ENCODE data around the gene C20orf202. TPM values are rescaled to one million over a fixed set of nuclear protein-coding genes. Genes with fewer than 3 reads are reported as not detected.

Gene C20orf202
- total RNA-seq, 1 donor from 2014 or later: not detected

- Mint-ChIP-seq H3K9me3 (no peaks in the 10 kb centered on the region), H3K4me3 (no peak overlapping the region), H3K4me1 (peaks cover 3% of the 10 kb centered on the region), H3K27me3 (peaks cover 10% of the 10 kb centered on the region), H3K27ac (no peak overlapping the region), H3K36me3 (ENCODE audit: low read depth) (no peaks in the 10 kb centered on the region)
- no peak for TF ChIP-seq CTCF (IDR thresholded peaks at IDR 0.05)
- intact Hi-C loops (cut with micrococcal nuclease): no loop called here
- ChIA-PET POLR2A (no interaction called here), CTCF (no interaction called here)
- no peak for DNase-seq
- ATAC-seq (ENCODE audit: low read depth): no peak
Measured at GRCh38 chr20:1190847-1191246, 12.4 kb upstream of the C20orf202 start.

GRCh38 chr20:1191299-1191698, 12.0 kb upstream of the C20orf202 start:
- Mint-ChIP-seq H3K4me3 (no peak overlapping the region), H3K27me3 (peaks cover 5% of the 10 kb centered on the region), H3K9me3 (no peaks in the 10 kb centered on the region), H3K36me3 (ENCODE audit: low read depth) (no peaks in the 10 kb centered on the region), H3K27ac (no peak overlapping the region), H3K4me1 (no peaks in the 10 kb centered on the region)
- intact Hi-C loops (cut with micrococcal nuclease): no loop called here
- CTCF ChIA-PET: no interaction called here
- DNase-seq: no peak
- no peak for TF ChIP-seq CTCF (IDR thresholded peaks at IDR 0.05)
- no peak for ATAC-seq (ENCODE audit: low read depth)
- POLR2A ChIA-PET: no interaction called here

- ATAC-seq (ENCODE audit: low read depth): no peak
- Mint-ChIP-seq H3K27me3 (peaks cover 2% of the 10 kb centered on the region), H3K27ac (no peak overlapping the region), H3K36me3 (ENCODE audit: low read depth) (no peaks in the 10 kb centered on the region), H3K4me3 (no peak overlapping the region), H3K9me3 (no peaks in the 10 kb centered on the region), H3K4me1 (no peaks in the 10 kb centered on the region)
- CTCF ChIA-PET: no interaction called here
- intact Hi-C loops (cut with micrococcal nuclease): no loop called here
- no peak for DNase-seq
- POLR2A ChIA-PET: no interaction called here
- TF ChIP-seq CTCF (IDR thresholded peaks at IDR 0.05): no peak
Measured at GRCh38 chr20:1195226-1195625, 8.0 kb upstream of the C20orf202 start.

GRCh38 chr20:1196634-1197033, 6.6 kb upstream of the C20orf202 start:
- ChIA-PET CTCF (no interaction called here), POLR2A (no interaction called here)
- ATAC-seq (ENCODE audit: low read depth): no peak
- H3K4me1 Mint-ChIP-seq: no peaks in the 10 kb centered on the region
- peaks cover 5% of the 10 kb centered on the region for H3K27me3 Mint-ChIP-seq
- DNase-seq: no peak
- no peaks in the 10 kb centered on the region for H3K36me3 Mint-ChIP-seq (ENCODE audit: low read depth)
- no peaks in the 10 kb centered on the region for H3K9me3 Mint-ChIP-seq
- H3K27ac Mint-ChIP-seq: no peak overlapping the region
- intact Hi-C loops (cut with micrococcal nuclease): no loop called here
- H3K4me3 Mint-ChIP-seq: no peak overlapping the region
- TF ChIP-seq CTCF (IDR thresholded peaks at IDR 0.05): no peak

- POLR2A ChIA-PET: no interaction called here
- CTCF ChIA-PET: no interaction called here
- ATAC-seq (ENCODE audit: low read depth): no peak
- Mint-ChIP-seq H3K9me3 (no peaks in the 10 kb centered on the region), H3K27me3 (peaks cover 10% of the 10 kb centered on the region), H3K4me3 (no peak overlapping the region), H3K36me3 (ENCODE audit: low read depth) (no peaks in the 10 kb centered on the region), H3K27ac (no peak overlapping the region), H3K4me1 (no peaks in the 10 kb centered on the region)
- intact Hi-C loops (cut with micrococcal nuclease): no loop called here
- DNase-seq: no peak
- TF ChIP-seq CTCF (IDR thresholded peaks at IDR 0.05): no peak
Measured at GRCh38 chr20:1197801-1198200, 5.5 kb upstream of the C20orf202 start.

Data from activated B cell treated with CpG ODN at 0.5 μM for 24 hours (primary cell).